HEK293 (cell line): ENCODE data around the gene S100A8.

Source experiments
- CTCF ChIA-PET: fragments of 350-600 bp; formaldehyde crosslinking; extraction: SDS; loops from one replicate; lab custom pipeline; 2021; ENCODE audit warnings: antibody characterized with exemption; lab: Yijun Ruan, JAX
- POLR2A ChIA-PET: fragments of 300-600 bp; formaldehyde crosslinking; extraction: SDS; loops from one replicate; lab custom pipeline; 2020; ENCODE audit warnings: antibody characterized with exemption, inconsistent platforms; lab: Yijun Ruan, JAX
- H3K27ac ChIP-seq: fragments of 200-500 bp; sonication (Bioruptor generic); 2 replicates; pipeline ENCODE4 v1.5.1; 2014; ENCODE audit warnings: low read depth, low read length, control low read depth, inconsistent platforms; ENCODE audit errors: extremely low read depth
- H3K36me3 ChIP-seq, 2 experiments: fragments of 200-500 bp in 1 of 2; sonication (Bioruptor generic) in 1 of 2; 1 replicate in 1 of 2; 2 replicates in 1 of 2; pipeline ENCODE4 v1.5.1; 2014 to 2017; ENCODE audit warnings: inconsistent platforms in 2 of 2, low read length in 2 of 2; ENCODE audit not compliant: control insufficient read depth in 2 of 2, insufficient read depth in 1 of 2
- H3K4me1 ChIP-seq: fragments of 200-500 bp; sonication (Bioruptor generic); 2 replicates; pipeline ENCODE4 v1.5.1; 2014; ENCODE audit warnings: mild to moderate bottlenecking, low read length, inconsistent platforms; ENCODE audit not compliant: control insufficient read depth, insufficient read depth
- H3K4me3 ChIP-seq: 2 replicates; pipeline ENCODE4 v1.5.1; 2011; ENCODE audit warnings: low read depth, mild to moderate bottlenecking, control low read depth, low read length, moderate library complexity
- H3K9me3 ChIP-seq: fragments of 200-500 bp; sonication (Bioruptor generic); 2 replicates; pipeline ENCODE4 v1.5.1; 2014; ENCODE audit warnings: low read depth, low read length, inconsistent platforms; ENCODE audit not compliant: control insufficient read depth, insufficient read depth
- EGR2 ChIP-seq: fragments of 450-650 bp; formaldehyde crosslinking; IDR thresholded peaks from 2 replicates; pipeline ENCODE4 v1.5.1; 2016; ENCODE audit warnings: low read depth, missing biosample characterization, missing genetic modification characterization
- GLIS1 ChIP-seq: fragments of 450-650 bp; formaldehyde crosslinking; IDR thresholded peaks from 2 replicates; pipeline ENCODE4 v1.5.1; 2016; ENCODE audit warnings: missing biosample characterization, missing genetic modification characterization
- PRDM6 ChIP-seq: fragments of 450-650 bp; formaldehyde crosslinking; IDR thresholded peaks from 2 replicates; pipeline ENCODE4 v1.5.1; 2017; ENCODE audit warnings: missing biosample characterization, missing genetic modification characterization
- SCRT1 ChIP-seq: fragments of 450-650 bp; formaldehyde crosslinking; IDR thresholded peaks from 2 replicates; pipeline ENCODE4 v1.5.1; 2016; ENCODE audit warnings: missing biosample characterization, missing genetic modification characterization, borderline replicate concordance
- YY2 ChIP-seq: fragments of 450-650 bp; formaldehyde crosslinking; IDR thresholded peaks from 2 replicates; pipeline ENCODE4 v1.5.1; 2016; ENCODE audit warnings: missing biosample characterization, missing genetic modification characterization
- ZFHX2 ChIP-seq: fragments of 450-650 bp; formaldehyde crosslinking; conservative IDR thresholded peaks from 2 replicates; pipeline ENCODE4 v1.5.1; 2016; ENCODE audit warnings: missing biosample characterization, missing genetic modification characterization
- ZNF19 ChIP-seq: fragments of 450-650 bp; formaldehyde crosslinking; IDR thresholded peaks from 2 replicates; pipeline ENCODE4; 2016; ENCODE audit warnings: missing biosample characterization, missing genetic modification characterization, low read depth
- ZNF221 ChIP-seq: fragments of 450-650 bp; formaldehyde crosslinking; IDR thresholded peaks from 2 replicates; pipeline ENCODE4 v1.5.1; 2017; ENCODE audit warnings: missing biosample characterization, missing genetic modification characterization, borderline replicate concordance
- ZNF558 ChIP-seq: fragments of 450-650 bp; formaldehyde crosslinking; IDR thresholded peaks from 2 replicates; pipeline ENCODE4 v1.5.1; 2016; ENCODE audit warnings: missing biosample characterization, missing genetic modification characterization
- ZNF610 ChIP-seq: fragments of 450-650 bp; formaldehyde crosslinking; IDR thresholded peaks from 2 replicates; pipeline ENCODE4 v1.5.1; 2016; ENCODE audit warnings: missing biosample characterization, missing genetic modification characterization, borderline replicate concordance
- ZNF639 ChIP-seq: fragments of 450-650 bp; formaldehyde crosslinking; IDR thresholded peaks from 2 replicates; pipeline ENCODE4 v1.5.1; 2016; ENCODE audit warnings: missing biosample characterization, missing genetic modification characterization
- ZNF701 ChIP-seq: fragments of 450-650 bp; formaldehyde crosslinking; IDR thresholded peaks from 2 replicates; pipeline ENCODE4 v1.5.1; 2016; ENCODE audit warnings: missing biosample characterization, missing genetic modification characterization
- ZNF792 ChIP-seq: fragments of 450-650 bp; formaldehyde crosslinking; IDR thresholded peaks from 2 replicates; pipeline ENCODE4 v1.5.1; 2016; ENCODE audit warnings: missing biosample characterization, missing genetic modification characterization
- ZNF843 ChIP-seq: fragments of 450-650 bp; formaldehyde crosslinking; IDR thresholded peaks from 2 replicates; pipeline ENCODE4 v1.5.1; 2016; ENCODE audit warnings: missing biosample characterization, missing genetic modification characterization
- ZSCAN18 ChIP-seq: fragments of 450-650 bp; formaldehyde crosslinking; IDR thresholded peaks from 2 replicates; pipeline ENCODE4 v1.5.1; 2016; ENCODE audit warnings: missing biosample characterization, missing genetic modification characterization
- ZSCAN4 ChIP-seq: fragments of 450-650 bp; formaldehyde crosslinking; IDR thresholded peaks from 2 replicates; pipeline ENCODE4 v1.5.1; 2017; ENCODE audit warnings: missing biosample characterization, missing genetic modification characterization

The S100A8 gene

GRCh38 chr1:153389973-153390879 is 647 bp downstream of the S100A8 start:
- Histone ChIP-seq H3K27ac (no peak overlapping the region), H3K36me3 (no peaks in the 10 kb centered on the region), H3K4me3 (no peak overlapping the region), H3K9me3 (no peaks in the 10 kb centered on the region), H3K4me1 (no peaks in the 10 kb centered on the region)
- POLR2A ChIA-PET: no interaction called here
- no peak for TF ChIP-seq ZNF701
- no peak for TF ChIP-seq ZSCAN4
- TF ChIP-seq ZNF639 (tag by site-specific recombination): no peak
- no peak for TF ChIP-seq PRDM6 (tag by site-specific recombination)
- no peak for TF ChIP-seq SCRT1 (tag by site-specific recombination)
- no peak for TF ChIP-seq ZNF19 (tag by site-specific recombination)
- TF ChIP-seq GLIS1: no peak
- no peak for TF ChIP-seq ZNF610 (tag by site-specific recombination)
- no peak for TF ChIP-seq ZSCAN18 (tag by site-specific recombination)
- CTCF ChIA-PET: interaction anchor here (0.5 to 0.6 kb wide), 2 partner anchors 313 to 1053 kb away, joined by 3 to 4 read pairs; no protein-coding TSS in a partner anchor

GRCh38 chr1:153389401-153389800 is 1.5 kb downstream of the S100A8 start:
- ChIA-PET POLR2A (no interaction called here), CTCF (interaction anchor here (0.5 kb wide), 1 partner anchor 314 kb away, joined by 4 read pairs; no protein-coding TSS in a partner anchor)
- no peak overlapping the region for H3K27ac ChIP-seq

GRCh38 chr1:153387785-153388184 is 3.1 kb downstream of the S100A8 start:
- Histone ChIP-seq H3K9me3 (no peaks in the 10 kb centered on the region), H3K27ac (no peak overlapping the region), H3K4me3 (no peak overlapping the region), H3K4me1 (no peaks in the 10 kb centered on the region)
- CTCF ChIA-PET: interaction anchor here (1.1 to 2.0 kb wide), 3 partner anchors 33 to 107 kb away, joined by 3 to 5 read pairs (median 4); no protein-coding TSS in a partner anchor
- POLR2A ChIA-PET: no interaction called here
- TF ChIP-seq YY2 (tag by site-specific recombination) (no peak), ZNF843 (tag by site-specific recombination) (no peak), ZNF558 (tag by site-specific recombination) (no peak)
- TF ChIP-seq, all 188 proteins: peak for 0
- no peaks in the 10 kb centered on the region for H3K36me3 ChIP-seq

More at GRCh38 chr1:153389401-153389800, 1.5 kb downstream of the S100A8 start:
- Histone ChIP-seq H3K9me3 (no peaks in the 10 kb centered on the region), H3K4me3 (no peak overlapping the region), H3K4me1 (no peaks in the 10 kb centered on the region), H3K36me3 (no peaks in the 10 kb centered on the region)
- TF ChIP-seq ZNF792 (tag by site-specific recombination) (no peak), EGR2 (peak; percentile 42; the same call in 1 of the 2 replicates), ZFHX2 (tag by site-specific recombination) (peak; percentile 74), ZNF221 (tag by site-specific recombination) (no peak)
